GM23248 (cell line): ENCODE measurements around the gene STXBP3.

Experiments
- EZH2 ChIP-seq: fragments of 200-600 bp; sonication (generic); IDR thresholded peaks from 2 replicates; pipeline ENCODE4 v1.6.1; 2018; ENCODE audit warnings: antibody characterized with exemption, mild to moderate bottlenecking; ENCODE audit not compliant: insufficient read depth, poor library complexity, severe bottlenecking
- EZH2phosphoT487 ChIP-seq: fragments of 200-600 bp; sonication (generic); IDR thresholded peaks from 2 replicates; pipeline ENCODE4 v1.6.1; 2018; ENCODE audit warnings: antibody characterized with exemption, moderate library complexity, mild to moderate bottlenecking, low read depth; ENCODE audit not compliant: insufficient read depth

- no peak for TF ChIP-seq EZH2
- no peak for TF ChIP-seq EZH2phosphoT487
These were observed 96.2 kb downstream of the STXBP3 start for GRCh38 chr1:108842525-108843181.
